Colonic mucosa (tissue), 4 donors: ENCODE results near the gene HECW1. TPM values are rescaled to one million over a fixed set of nuclear protein-coding genes. Genes with fewer than 3 reads are reported as not detected.

Experiments
- DNase-seq: peaks from one replicate; pipeline ENCODE4 v3.0.0-alpha.2; 2020
- H3K27ac ChIP-seq: fragments of 200-600 bp; one replicate; pipeline ENCODE4 v1.8.0; 2021
- H3K27me3 ChIP-seq: fragments of 200-600 bp; one replicate; pipeline ENCODE4 v1.8.0; 2021
- H3K36me3 ChIP-seq: fragments of 200-600 bp; one replicate; pipeline ENCODE4 v1.8.0; 2021
- H3K4me1 ChIP-seq: fragments of 200-600 bp; one replicate; pipeline ENCODE4 v1.8.0; 2021; ENCODE audit warnings: mild to moderate bottlenecking
- H3K4me3 ChIP-seq: fragments of 200-600 bp; one replicate; pipeline ENCODE4 v1.8.0; 2021
- H3K9ac ChIP-seq, 2 donors: one replicate each; pipeline ENCODE4 v1.7.0; 2013; ENCODE audit warnings: control low read depth in 2 of 2, low read depth in 2 of 2, low read length in 2 of 2
- H3K9me3 ChIP-seq: fragments of 200-600 bp; one replicate; pipeline ENCODE4 v1.8.0; 2021
- CTCF ChIP-seq: fragments of 200-600 bp; IDR thresholded peaks from one replicate; pipeline ENCODE4 v1.8.0; 2022; ENCODE audit warnings: antibody characterized with exemption, mild to moderate bottlenecking
- intact Hi-C: fragments of 100-400 bp; cut with DNase I; formaldehyde crosslinking; loops from one replicate; pipeline ENCODE4 v1.14.1; 2022
- microRNA-seq: library from miRNA; unstranded; fragments of <30 nt; microRNA quantifications from one replicate; pipeline ENCODE4, GENCODE V29; 2019
- total RNA-seq, 2 donors: library from RNA; stranded (reverse); fragmentation: NEBNext Ultra II Directional in 1 of 2; extraction: Animal tissue kit (Norgen Biotek cat#: 25700) in 1 of 2; gene quantifications; one replicate each; pipeline ENCODE4 v1.2.1, GENCODE V29; 2021
- donor health status: healthy.
- donor health status: DM: no; HTN: no; CAD: no.
- donor health status: DM: no; HTN: no; CAD: no.

Gene HECW1
- total RNA-seq, 2 donors from 2014 or later: 0.35 to 0.40 TPM

DNA sequence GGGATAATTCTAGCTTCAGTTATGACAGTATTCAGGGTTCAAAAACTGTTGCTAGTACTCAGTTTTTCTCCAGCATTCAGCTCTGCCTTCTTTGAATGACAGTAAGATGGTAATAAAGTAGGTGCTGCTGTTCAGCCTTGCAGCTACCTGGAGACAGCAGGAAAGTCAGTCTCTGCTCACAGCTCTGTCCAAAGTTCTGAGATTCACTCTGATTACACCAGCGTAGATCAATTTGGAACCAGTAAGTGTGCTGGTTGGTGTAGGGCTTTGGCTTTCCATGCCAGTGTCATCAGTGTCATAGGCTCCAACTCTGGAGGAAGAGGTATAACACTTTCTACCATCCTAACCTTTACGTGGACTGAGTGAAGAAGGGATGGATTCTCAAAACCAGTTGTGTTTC lies 496.6 kb downstream of the HECW1 start:
- DNase-seq: no peak
- intact Hi-C loops: no loop called here
- Histone ChIP-seq H3K9ac (no peak overlapping the region), H3K4me1 (no peaks in the 10 kb centered on the region), H3K36me3 (no peaks in the 10 kb centered on the region), H3K27ac (no peak overlapping the region), H3K9me3 (no peaks in the 10 kb centered on the region), H3K27me3 (no peaks in the 10 kb centered on the region), H3K4me3 (no peak overlapping the region)
- TF ChIP-seq CTCF: no peak

DNA sequence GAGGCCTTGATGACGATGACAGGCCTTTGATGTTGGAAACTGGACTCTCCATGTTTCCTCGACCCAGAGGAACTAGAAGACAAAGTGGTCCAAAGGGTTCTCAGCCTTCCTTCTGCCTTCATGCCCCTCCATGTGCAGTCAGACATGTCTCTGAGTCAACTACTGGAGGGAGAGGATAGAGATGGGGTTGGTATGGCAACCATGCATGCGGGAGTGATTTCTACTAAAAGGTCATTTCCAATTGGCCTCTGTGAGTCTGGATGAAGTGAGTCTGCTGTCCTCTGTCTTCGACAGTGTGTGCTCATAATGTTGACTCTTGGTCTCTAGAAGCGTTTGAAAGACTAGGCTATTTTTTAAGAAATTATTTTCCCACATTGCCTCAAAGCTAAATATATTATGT lies 499.7 kb downstream of the HECW1 start:
- DNase-seq: no peak
- Histone ChIP-seq H3K4me1 (no peaks in the 10 kb centered on the region), H3K9ac (no peak overlapping the region), H3K27ac (no peak overlapping the region), H3K36me3 (no peaks in the 10 kb centered on the region), H3K27me3 (no peaks in the 10 kb centered on the region), H3K9me3 (no peaks in the 10 kb centered on the region), H3K4me3 (no peak overlapping the region)
- TF ChIP-seq CTCF: no peak
- intact Hi-C loops: no loop called here

GRCh38 chr7:43612599-43613589 lies 500.4 kb downstream of the HECW1 start:
- Histone ChIP-seq H3K9me3 (no peaks in the 10 kb centered on the region), H3K27ac (no peak overlapping the region), H3K27me3 (no peaks in the 10 kb centered on the region), H3K4me1 (no peaks in the 10 kb centered on the region), H3K36me3 (no peaks in the 10 kb centered on the region), H3K4me3 (no peak overlapping the region), H3K9ac (no peak overlapping the region)
- no peak for TF ChIP-seq CTCF
- intact Hi-C loops: no loop called here
- no peak for DNase-seq

Small RNAs within 50 kb of the gene (microRNA-seq; reads per million reads assigned to microRNA genes)
- not detected for gene MIR3943

Other genes with a start within 250 kb of the HECW1 start
- 1 to 10 TPM; 6.8 to 7.8 TPM for gene C7orf25, start 200.6 kb upstream of the HECW1 start, total RNA-seq
- gene PSMA2, start 180.5 kb upstream of the HECW1 start, total RNA-seq: 100 to 1,000 TPM in 1 of 2 donors, 10 to 100 TPM in 1; 91.1 to 113 TPM
- 10 to 100 TPM; 47.2 to 62.3 TPM for gene MRPL32, start 180.3 kb upstream of the HECW1 start, total RNA-seq